ENCODE results near the gene GOLPH3L.

DNA sequence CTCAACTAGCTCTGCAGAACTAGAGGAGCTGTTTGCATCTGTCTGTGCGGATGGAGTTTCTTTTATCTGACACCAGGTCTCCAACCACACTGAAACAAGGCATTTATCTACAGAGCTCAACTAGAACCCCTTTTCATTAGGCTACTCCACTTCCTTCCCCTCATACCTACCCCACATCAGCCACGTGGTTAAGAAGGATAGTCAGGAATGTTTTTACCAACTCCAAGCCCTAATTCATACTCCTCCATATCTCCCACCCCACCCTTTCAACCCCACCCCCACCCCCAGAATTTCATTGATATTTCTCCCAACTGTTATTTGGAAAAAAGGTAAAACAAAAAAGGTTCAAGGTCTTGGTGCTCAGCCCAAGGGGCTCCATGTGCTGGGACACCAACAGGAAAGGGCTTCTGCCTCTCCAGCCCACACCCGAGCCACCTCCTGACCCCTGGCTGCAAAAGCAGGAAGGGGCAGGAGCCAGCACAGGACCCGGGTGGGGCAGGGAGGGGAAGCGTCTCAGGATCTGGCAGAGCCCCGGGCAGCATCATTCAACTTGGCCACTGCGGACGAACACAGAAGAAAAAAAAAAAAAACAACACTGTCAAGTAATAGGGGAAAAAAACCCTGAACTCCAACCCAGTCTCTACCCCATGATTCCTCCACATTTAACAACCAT is 74.5 kb downstream of the GOLPH3L start:
- TF ChIP-seq ZNF274 (IDR thresholded peaks at IDR 0.05; ENCODE audit: low read depth, low read length) (no peak), YY1 (IDR thresholded peaks at IDR 0.05; ENCODE audit: insufficient read depth, insufficient read length) (no peak)
